ENCODE results near the gene CATSPERD. TPM values are rescaled to one million over a fixed set of nuclear protein-coding genes. Genes with fewer than 3 reads are reported as not detected.

The CATSPERD gene
- total and polyA plus RNA-seq, 7 experiments from 2014 or later, result 0.07 TPM; not detected in 6

DNA sequence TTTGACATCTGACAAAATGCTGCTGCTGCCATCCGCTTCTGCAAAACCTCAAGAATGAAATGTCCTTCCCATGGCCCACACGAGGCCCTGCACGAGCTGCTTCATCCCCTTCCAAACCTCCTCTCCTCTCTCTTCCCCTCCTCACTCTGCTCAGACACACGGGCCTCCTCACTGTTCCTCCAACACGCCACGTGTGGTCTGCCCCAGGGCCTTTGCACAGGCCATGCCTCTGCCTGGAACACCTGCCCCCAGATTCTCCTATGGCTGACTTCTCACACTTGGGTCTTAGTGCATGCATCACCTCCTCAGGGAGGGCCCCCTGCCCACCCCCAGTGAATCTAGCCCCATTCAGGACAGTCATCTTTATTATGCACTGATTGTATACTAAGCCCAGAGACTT lies 100.3 kb downstream of the CATSPERD start:
- ChIA-PET POLR2A (interaction anchor here (0.6 kb wide), 1 partner anchor 17 kb away, joined by 3 read pairs; no protein-coding TSS in a partner anchor), CTCF (interaction anchor here (0.6 kb wide), 1 partner anchor 25 kb away, joined by 3 read pairs; no protein-coding TSS in a partner anchor)
- intact Hi-C loops (cut with micrococcal nuclease), result no loop called here
- Histone ChIP-seq H3K36me3 (ENCODE audit: control insufficient read depth in 2 of 3, insufficient read depth in 3 of 3, low read length in 3 of 3) (no peaks in the 10 kb centered on the region), H3K4me3 (ENCODE audit: low read length) (no peak overlapping the region), H3K27me3 (ENCODE audit: control insufficient read depth in 2 of 2, insufficient read depth in 2 of 2, low read length in 2 of 2) (no peaks in the 10 kb centered on the region), H3K4me1 (ENCODE audit: control insufficient read depth in 2 of 2, insufficient read depth in 2 of 2, low read length in 2 of 2) (no peaks in the 10 kb centered on the region), H3K9me3 (ENCODE audit: control insufficient read depth in 2 of 3, low read length in 3 of 3) (no peaks in the 10 kb centered on the region), H3K27ac (ENCODE audit: low read depth, low read length) (no peak overlapping the region)
- Mint-ChIP-seq H3K4me3 (no peak overlapping the region), H3K36me3 (no peaks in the 10 kb centered on the region), H3K4me1 (peaks cover 0 to 5% (median 0%) of the 10 kb centered on the region in 7 donors), H3K27me3 (peaks cover 0 to 11% (median 3%) of the 10 kb centered on the region in 5 donors), H3K9me3 (peaks cover 0 to 2% (median 0%) of the 10 kb centered on the region in 11 donors), H3K27ac (no peak overlapping the region)
- DNase-seq (no peak), ATAC-seq (no peak)

GRCh38 chr19:5821521-5822180 lies 101.2 kb downstream of the CATSPERD start:
- Histone ChIP-seq H3K9me3 (ENCODE audit: control insufficient read depth in 2 of 3, low read length in 3 of 3) (no peaks in the 10 kb centered on the region), H3K36me3 (ENCODE audit: control insufficient read depth in 2 of 3, insufficient read depth in 3 of 3, low read length in 3 of 3) (no peaks in the 10 kb centered on the region), H3K27me3 (ENCODE audit: control insufficient read depth in 2 of 2, insufficient read depth in 2 of 2, low read length in 2 of 2) (no peaks in the 10 kb centered on the region), H3K4me3 (ENCODE audit: low read length) (no peak overlapping the region), H3K27ac (ENCODE audit: low read depth, low read length) (no peak overlapping the region), H3K4me1 (ENCODE audit: control insufficient read depth in 2 of 2, insufficient read depth in 2 of 2, low read length in 2 of 2) (peaks cover 0 to 2% of the 10 kb centered on the region in 2 donors)
- H3K4me1 Mint-ChIP-seq, result peaks cover 0 to 5% (median under 1%) of the 10 kb centered on the region in 7 donors
- H3K27ac Mint-ChIP-seq, result no peak overlapping the region
- DNase-seq (no peak), ATAC-seq (no peak)
- intact Hi-C loops (cut with micrococcal nuclease), result no loop called here
- peaks cover 0 to 6% (median 0%) of the 10 kb centered on the region in 5 donors for H3K27me3 Mint-ChIP-seq
- POLR2A ChIA-PET, result no interaction called here
- no peak overlapping the region for H3K4me3 Mint-ChIP-seq
- CTCF ChIA-PET, result interaction anchor here (0.6 kb wide), 1 partner anchor 24 kb away, joined by 3 read pairs; no protein-coding TSS in a partner anchor
- H3K9me3 Mint-ChIP-seq, result peaks cover 0 to 2% (median 0%) of the 10 kb centered on the region in 11 donors
- H3K36me3 Mint-ChIP-seq, result no peaks in the 10 kb centered on the region

GRCh38 chr19:5822181-5822844 lies 101.9 kb downstream of the CATSPERD start:
- Mint-ChIP-seq H3K9me3 (peaks cover 0 to 2% (median 0%) of the 10 kb centered on the region in 11 donors), H3K4me3 (no peak overlapping the region), H3K36me3 (no peaks in the 10 kb centered on the region), H3K27me3 (peaks cover 0 to 5% (median 0%) of the 10 kb centered on the region in 5 donors), H3K27ac (no peak overlapping the region), H3K4me1 (peaks cover 5 to 10% (median 7%) of the 10 kb centered on the region in 7 donors)
- no peak for ATAC-seq
- Histone ChIP-seq H3K27ac (ENCODE audit: low read depth, low read length) (no peak overlapping the region), H3K27me3 (ENCODE audit: control insufficient read depth in 2 of 2, insufficient read depth in 2 of 2, low read length in 2 of 2) (no peaks in the 10 kb centered on the region), H3K36me3 (ENCODE audit: control insufficient read depth in 2 of 3, insufficient read depth in 3 of 3, low read length in 3 of 3) (no peaks in the 10 kb centered on the region), H3K4me1 (ENCODE audit: control insufficient read depth in 2 of 2, insufficient read depth in 2 of 2, low read length in 2 of 2) (peaks cover 0 to 9% of the 10 kb centered on the region in 2 donors), H3K9me3 (ENCODE audit: control insufficient read depth in 2 of 3, low read length in 3 of 3) (no peaks in the 10 kb centered on the region), H3K4me3 (ENCODE audit: low read length) (no peak overlapping the region)
- DNase-seq, result no peak
- intact Hi-C loops (cut with micrococcal nuclease), result no loop called here
- CTCF ChIA-PET, result no interaction called here
- POLR2A ChIA-PET, result no interaction called here

DNA sequence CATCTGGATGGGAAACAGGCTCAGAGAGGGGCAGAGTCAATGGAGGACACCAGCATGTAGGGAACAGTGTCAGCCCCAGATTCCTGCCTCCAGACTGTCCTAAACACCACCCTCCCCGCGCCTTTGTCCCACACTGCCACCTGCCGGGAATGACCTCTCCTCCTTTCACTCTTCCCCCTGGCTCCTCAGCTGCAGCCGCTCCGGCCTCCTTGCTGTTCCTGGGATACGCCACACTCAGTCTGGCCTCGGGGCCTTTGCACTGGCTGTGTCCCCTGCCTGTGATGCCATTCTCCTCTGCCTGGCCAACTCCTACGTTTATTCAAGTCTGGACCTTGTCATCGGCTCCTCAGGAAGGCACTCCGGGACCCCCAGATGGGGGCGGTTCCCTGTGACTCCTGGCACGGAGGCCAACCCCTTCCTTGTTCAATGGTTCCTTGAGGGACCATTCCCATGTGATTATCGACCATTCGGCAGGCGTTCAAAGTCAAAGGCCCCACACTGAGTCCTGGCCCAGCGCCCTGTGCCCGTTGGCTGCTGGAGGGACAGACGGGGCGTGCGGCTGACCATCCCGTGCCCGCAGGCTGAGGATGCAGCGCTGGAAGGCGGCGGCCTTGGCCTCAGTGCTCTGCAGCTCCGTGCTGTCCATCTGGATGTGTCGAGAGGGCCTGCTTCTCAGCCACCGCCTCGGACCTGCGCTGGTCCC lies 103.3 kb downstream of the CATSPERD start:
- Mint-ChIP-seq H3K4me3 (peak overlapping the region in 1 of 10 donors; percentile 58), H3K27ac (no peak overlapping the region), H3K36me3 (no peaks in the 10 kb centered on the region), H3K9me3 (peaks cover 0 to 2% (median 0%) of the 10 kb centered on the region in 11 donors), H3K4me1 (peaks cover 5 to 18% (median 10%) of the 10 kb centered on the region in 7 donors), H3K27me3 (peaks cover 0 to 4% (median 0%) of the 10 kb centered on the region in 5 donors)
- ATAC-seq (no peak), DNase-seq (no peak)
- intact Hi-C loops (cut with micrococcal nuclease), result no loop called here
- Histone ChIP-seq H3K36me3 (ENCODE audit: control insufficient read depth in 2 of 3, insufficient read depth in 3 of 3, low read length in 3 of 3) (no peaks in the 10 kb centered on the region), H3K4me3 (ENCODE audit: low read length) (no peak overlapping the region), H3K4me1 (ENCODE audit: control insufficient read depth in 2 of 2, insufficient read depth in 2 of 2, low read length in 2 of 2) (peaks cover 5 to 11% of the 10 kb centered on the region in 2 donors), H3K27ac (ENCODE audit: low read depth, low read length) (no peak overlapping the region), H3K9me3 (ENCODE audit: control insufficient read depth in 2 of 3, low read length in 3 of 3) (no peaks in the 10 kb centered on the region), H3K27me3 (ENCODE audit: control insufficient read depth in 2 of 2, insufficient read depth in 2 of 2, low read length in 2 of 2) (no peaks in the 10 kb centered on the region)
- POLR2A ChIA-PET, result interaction anchor here (0.6 to 0.7 kb wide), 2 partner anchors 19 to 776 kb away, joined by 3 to 6 read pairs; no protein-coding TSS in a partner anchor
- CTCF ChIA-PET, result no interaction called here

DNA sequence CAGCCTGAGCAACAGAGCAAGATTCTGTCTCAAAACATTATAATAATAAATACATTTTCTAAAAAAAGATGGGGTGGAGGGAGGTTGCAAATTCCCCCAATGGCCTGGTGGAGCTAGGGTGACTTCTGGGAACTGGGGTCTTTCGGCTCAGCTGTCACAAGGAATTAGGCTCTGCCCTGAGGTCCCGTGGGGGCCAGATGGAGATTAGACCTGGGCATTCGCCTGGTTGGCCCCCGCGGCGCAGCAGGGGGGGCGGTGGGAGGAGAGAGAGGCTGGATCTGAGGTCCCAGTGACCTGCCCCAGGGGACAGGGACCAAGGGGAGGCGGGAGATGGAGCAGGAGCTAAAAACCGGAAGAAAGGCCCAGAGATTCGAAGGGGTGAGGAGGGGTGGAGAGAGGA lies 104.3 kb downstream of the CATSPERD start:
- H3K36me3 ChIP-seq (ENCODE audit: control insufficient read depth in 2 of 3, insufficient read depth in 3 of 3, low read length in 3 of 3), result no peaks in the 10 kb centered on the region
- no peaks in the 10 kb centered on the region for H3K9me3 ChIP-seq (ENCODE audit: control insufficient read depth in 2 of 3, low read length in 3 of 3)
- H3K4me1 Mint-ChIP-seq, result peaks cover 5 to 19% (median 10%) of the 10 kb centered on the region in 7 donors
- H3K27ac ChIP-seq (ENCODE audit: low read depth, low read length), result no peak overlapping the region
- ChIA-PET POLR2A (no interaction called here), CTCF (no interaction called here)
- H3K4me3 ChIP-seq (ENCODE audit: low read length), result no peak overlapping the region
- no peaks in the 10 kb centered on the region for H3K36me3 Mint-ChIP-seq
- H3K9me3 Mint-ChIP-seq, result peaks cover 0 to 2% (median 0%) of the 10 kb centered on the region in 11 donors
- no peaks in the 10 kb centered on the region for H3K27me3 ChIP-seq (ENCODE audit: control insufficient read depth in 2 of 2, insufficient read depth in 2 of 2, low read length in 2 of 2)
- intact Hi-C loops (cut with micrococcal nuclease), result loop anchor here in 1 of 2 donors (5.0 kb wide), 1 partner anchor 538 kb away; the partner anchor contains the start of gene CLPP
- peaks cover 0 to 4% (median 0%) of the 10 kb centered on the region in 5 donors for H3K27me3 Mint-ChIP-seq
- peaks cover 10 to 17% of the 10 kb centered on the region in 2 donors for H3K4me1 ChIP-seq (ENCODE audit: control insufficient read depth in 2 of 2, insufficient read depth in 2 of 2, low read length in 2 of 2)
- DNase-seq (no peak), ATAC-seq (no peak)
- peak overlapping the region in 1 of 9 donors; percentile 14 for H3K27ac Mint-ChIP-seq
- peak overlapping the region in 1 of 10 donors; percentile 12 for H3K4me3 Mint-ChIP-seq

DNA sequence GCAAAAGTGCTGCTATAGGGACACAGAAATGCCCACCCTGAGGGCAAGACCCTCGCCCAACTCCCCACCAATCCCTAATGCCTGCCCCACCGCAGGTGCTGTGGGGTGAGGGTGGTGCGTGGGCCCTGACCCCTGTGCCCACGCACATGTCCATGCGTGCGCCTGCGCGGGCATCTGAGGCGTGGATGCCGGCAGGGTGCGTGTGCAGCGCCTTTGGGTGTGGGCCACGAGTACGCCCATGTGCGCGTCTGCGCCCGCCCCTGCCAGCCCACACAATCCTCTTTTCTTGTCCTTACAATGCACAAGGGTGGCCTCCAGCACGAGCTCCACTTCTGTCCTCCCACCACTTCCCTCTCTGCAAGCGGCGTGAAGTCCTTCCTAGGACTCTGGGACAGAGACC lies 104.7 kb downstream of the CATSPERD start:
- CTCF ChIA-PET, result interaction anchor here (3.8 kb wide), 1 partner anchor 21 kb away, joined by 20 read pairs; the partner anchor contains the start of gene NRTN
- intact Hi-C loops (cut with micrococcal nuclease), result loop anchor here in 1 of 2 donors (5.0 kb wide), 1 partner anchor 537 kb away; the partner anchor contains the start of gene CLPP

More for the DNA sequence above, 104.7 kb downstream of the CATSPERD start:
- Mint-ChIP-seq H3K4me1 (peaks cover 5 to 19% (median 11%) of the 10 kb centered on the region in 7 donors), H3K4me3 (no peak overlapping the region), H3K36me3 (no peaks in the 10 kb centered on the region), H3K27me3 (peaks cover 0 to 4% (median 0%) of the 10 kb centered on the region in 5 donors), H3K9me3 (peaks cover 0 to 2% (median 0%) of the 10 kb centered on the region in 11 donors), H3K27ac (peak overlapping the region in 2 of 9 donors; percentile 30 to 76)
- Histone ChIP-seq H3K4me3 (ENCODE audit: low read length) (no peak overlapping the region), H3K4me1 (ENCODE audit: control insufficient read depth in 2 of 2, insufficient read depth in 2 of 2, low read length in 2 of 2) (peaks cover 10 to 17% of the 10 kb centered on the region in 2 donors), H3K9me3 (ENCODE audit: control insufficient read depth in 2 of 3, low read length in 3 of 3) (no peaks in the 10 kb centered on the region), H3K36me3 (ENCODE audit: control insufficient read depth in 2 of 3, insufficient read depth in 3 of 3, low read length in 3 of 3) (no peaks in the 10 kb centered on the region), H3K27ac (ENCODE audit: low read depth, low read length) (no peak overlapping the region), H3K27me3 (ENCODE audit: control insufficient read depth in 2 of 2, insufficient read depth in 2 of 2, low read length in 2 of 2) (no peaks in the 10 kb centered on the region)
- POLR2A ChIA-PET, result no interaction called here
- DNase-seq (no peak), ATAC-seq (no peak)
